ENCODE data around the gene RAB7B.

RAB7B gene

GRCh38 chr1:206030191-206030590 lies 27.0 kb upstream of the RAB7B start:
- no peaks in the 10 kb centered on the region for H3K36me3 ChIP-seq (replicated peaks)
- no peaks in the 10 kb centered on the region for H3K27me3 ChIP-seq (replicated peaks)
- H3K27ac ChIP-seq, result no peak overlapping the region
- TF ChIP-seq CTCF (IDR thresholded peaks at IDR 0.05; ENCODE audit: low read depth, low read length, missing control alignments), result no peak
- H3K4me3 ChIP-seq (ENCODE audit: low read depth, low read length), result no peak overlapping the region
- no peak for DNase-seq
- in situ Hi-C loops (cut with HindIII; ENCODE audit: low pct_ligation_motif_present, low sequenced_read_pairs), result no loop called here

DNA sequence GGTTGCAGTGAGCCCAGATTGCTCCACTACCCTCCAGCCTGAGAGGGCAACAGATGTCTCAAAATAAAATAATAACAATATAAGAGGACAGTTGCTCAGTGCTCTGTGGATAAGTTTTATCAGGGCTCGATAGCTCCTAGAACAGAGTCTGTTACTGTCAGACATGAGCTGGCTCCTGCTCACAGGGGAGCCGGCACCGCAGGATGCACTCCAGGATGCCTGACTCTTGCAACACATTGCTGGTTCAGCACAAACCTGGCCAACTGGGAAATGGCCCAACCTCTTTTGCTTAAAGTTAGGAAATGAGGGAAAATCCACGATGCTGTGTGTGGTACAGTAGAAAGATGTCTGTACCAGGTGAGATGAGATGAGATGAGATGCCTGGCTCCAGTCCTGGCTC lies 26.3 kb upstream of the RAB7B start:
- in situ Hi-C loops (cut with HindIII; ENCODE audit: low pct_ligation_motif_present, low sequenced_read_pairs), result no loop called here
- Histone ChIP-seq H3K27me3 (replicated peaks) (no peaks in the 10 kb centered on the region), H3K36me3 (replicated peaks) (no peaks in the 10 kb centered on the region), H3K4me3 (ENCODE audit: low read depth, low read length) (no peak overlapping the region), H3K27ac (no peak overlapping the region)
- DNase-seq, result peak; percentile 24
- no peak for TF ChIP-seq CTCF (IDR thresholded peaks at IDR 0.05; ENCODE audit: low read depth, low read length, missing control alignments)

GRCh38 chr1:206025283-206025820 lies 22.2 kb upstream of the RAB7B start:
- in situ Hi-C loops (cut with HindIII; ENCODE audit: low pct_ligation_motif_present, low sequenced_read_pairs), result no loop called here
- H3K27me3 ChIP-seq (replicated peaks), result no peaks in the 10 kb centered on the region
- no peak for DNase-seq
- no peak for TF ChIP-seq CTCF (IDR thresholded peaks at IDR 0.05; ENCODE audit: low read depth, low read length, missing control alignments)
- H3K27ac ChIP-seq, result no peak overlapping the region
- no peak overlapping the region for H3K4me3 ChIP-seq (ENCODE audit: low read depth, low read length)
- H3K36me3 ChIP-seq (replicated peaks), result no peaks in the 10 kb centered on the region

- no peak for DNase-seq
- Histone ChIP-seq H3K36me3 (replicated peaks) (no peaks in the 10 kb centered on the region), H3K4me3 (ENCODE audit: low read depth, low read length) (no peak within 1 kb of the TSS), H3K27ac (no peak within 1 kb of the TSS), H3K27me3 (replicated peaks) (no peaks in the 10 kb centered on the region)
- in situ Hi-C loops (cut with HindIII; ENCODE audit: low pct_ligation_motif_present, low sequenced_read_pairs), result no loop called here
- TF ChIP-seq CTCF (IDR thresholded peaks at IDR 0.05; ENCODE audit: low read depth, low read length, missing control alignments), result no peak
Measured at GRCh38 chr1:206023695-206024094, 20.5 kb upstream of the RAB7B start, which contains the start of gene CTSE. TSS of gene CTSE (minus strand) at chr1:206023895. CDS start at chr1:206023791, 104 bp downstream.

- Histone ChIP-seq H3K27ac (no peak overlapping the region), H3K36me3 (replicated peaks) (no peaks in the 10 kb centered on the region), H3K4me3 (ENCODE audit: low read depth, low read length) (no peak overlapping the region), H3K27me3 (replicated peaks) (no peaks in the 10 kb centered on the region)
- no peak for DNase-seq
- no peak for TF ChIP-seq CTCF (IDR thresholded peaks at IDR 0.05; ENCODE audit: low read depth, low read length, missing control alignments)
- in situ Hi-C loops (cut with HindIII; ENCODE audit: low pct_ligation_motif_present, low sequenced_read_pairs), result no loop called here
Measured at GRCh38 chr1:206022766-206023165, 19.6 kb upstream of the RAB7B start.
